Smooth muscle cell of the pulmonary artery (primary cell): ENCODE measurements around the gene SMIM1. TPM values are rescaled to one million over a fixed set of nuclear protein-coding genes. Genes with fewer than 3 reads are reported as not detected.

Experiments used
- total RNA-seq: library from RNA; depleted of rRNA; stranded (reverse); fragments of >200 nt; gene quantifications from 2 replicates; pipeline ENCODE4 v1.2.3, GENCODE V29; 2014

Gene SMIM1, protein sequence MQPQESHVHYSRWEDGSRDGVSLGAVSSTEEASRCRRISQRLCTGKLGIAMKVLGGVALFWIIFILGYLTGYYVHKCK
- total RNA-seq, result 0.78 and 1.3 TPM in 2 replicates

DNA sequence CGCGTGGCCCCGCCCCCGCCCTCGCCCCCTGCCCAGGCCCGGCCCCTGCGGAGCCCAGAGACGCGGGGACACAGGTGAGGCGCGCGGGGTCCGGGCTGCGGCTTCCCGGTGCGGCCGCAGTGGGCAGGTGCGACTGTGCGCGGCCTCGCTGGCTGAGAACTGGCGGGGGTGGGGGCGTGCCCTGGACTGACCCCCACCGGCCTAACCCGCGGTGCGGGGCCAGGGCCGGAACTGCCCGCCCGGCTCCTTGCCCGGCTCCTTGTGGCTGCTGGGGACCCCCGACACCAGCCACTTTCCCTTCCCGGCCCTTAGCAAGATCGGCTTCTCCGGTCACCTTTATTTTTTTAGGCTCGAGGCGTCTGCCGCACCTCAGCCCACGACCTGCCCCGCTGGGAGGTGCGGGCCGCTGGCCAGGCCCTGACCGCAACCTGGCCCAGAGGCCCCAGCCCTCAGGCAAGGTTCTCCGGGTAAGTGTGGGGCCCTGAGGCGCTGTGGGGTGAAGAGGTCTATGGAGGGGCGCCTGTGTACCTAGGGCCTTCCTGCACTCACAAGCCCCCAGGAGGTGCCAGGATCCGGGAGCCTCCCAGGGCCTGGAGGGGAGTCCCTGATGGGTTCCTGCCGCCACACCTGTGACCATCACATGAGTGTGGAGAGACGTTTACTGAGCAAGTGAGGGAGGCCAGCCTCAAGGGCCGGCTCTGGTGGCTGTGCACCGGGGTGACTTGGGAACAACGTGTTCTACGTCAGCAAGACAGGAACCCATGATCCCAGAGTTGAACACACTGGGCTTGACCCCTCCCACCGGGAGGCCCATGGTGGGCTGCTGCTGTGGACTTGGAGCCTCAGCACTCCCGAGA is at the start of gene SMIM1:
SMIM1 (plus strand) TSS at position 35 of the 857 bp plus-strand sequence. CDS start 2,625 bp downstream, outside the sequence.

DNA sequence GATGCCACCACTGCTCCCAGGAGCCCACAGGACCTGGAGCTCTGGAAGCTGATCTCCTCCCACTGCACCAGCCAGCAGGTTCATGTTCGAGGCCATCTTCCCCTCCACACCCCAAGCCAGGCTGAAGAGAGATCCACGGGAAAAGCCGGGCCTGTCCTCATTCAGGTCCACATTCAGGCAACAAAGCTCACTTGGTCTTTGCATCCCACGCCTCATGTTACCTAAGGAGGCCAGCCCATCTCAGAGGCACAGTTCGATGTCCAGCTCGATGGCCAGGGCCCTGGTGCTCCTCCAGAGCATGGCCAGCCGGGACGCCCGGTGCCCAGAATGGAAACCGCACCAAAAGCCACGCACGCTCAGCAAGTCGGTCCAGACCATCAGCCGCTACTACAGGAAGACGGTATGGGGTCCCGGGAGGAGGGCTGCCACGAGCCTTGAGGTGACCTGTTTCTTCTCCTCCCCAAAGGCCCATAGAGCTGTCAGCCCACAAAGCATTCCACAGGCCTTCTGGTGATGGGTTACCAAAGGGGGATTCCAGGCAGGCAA is 20.1 kb upstream of the SMIM1 start, which contains the start of gene CCDC27:
CCDC27 (plus strand) TSS at position 51 of the 546 bp plus-strand sequence; CDS start at position 83, 32 bp downstream.

DNA sequence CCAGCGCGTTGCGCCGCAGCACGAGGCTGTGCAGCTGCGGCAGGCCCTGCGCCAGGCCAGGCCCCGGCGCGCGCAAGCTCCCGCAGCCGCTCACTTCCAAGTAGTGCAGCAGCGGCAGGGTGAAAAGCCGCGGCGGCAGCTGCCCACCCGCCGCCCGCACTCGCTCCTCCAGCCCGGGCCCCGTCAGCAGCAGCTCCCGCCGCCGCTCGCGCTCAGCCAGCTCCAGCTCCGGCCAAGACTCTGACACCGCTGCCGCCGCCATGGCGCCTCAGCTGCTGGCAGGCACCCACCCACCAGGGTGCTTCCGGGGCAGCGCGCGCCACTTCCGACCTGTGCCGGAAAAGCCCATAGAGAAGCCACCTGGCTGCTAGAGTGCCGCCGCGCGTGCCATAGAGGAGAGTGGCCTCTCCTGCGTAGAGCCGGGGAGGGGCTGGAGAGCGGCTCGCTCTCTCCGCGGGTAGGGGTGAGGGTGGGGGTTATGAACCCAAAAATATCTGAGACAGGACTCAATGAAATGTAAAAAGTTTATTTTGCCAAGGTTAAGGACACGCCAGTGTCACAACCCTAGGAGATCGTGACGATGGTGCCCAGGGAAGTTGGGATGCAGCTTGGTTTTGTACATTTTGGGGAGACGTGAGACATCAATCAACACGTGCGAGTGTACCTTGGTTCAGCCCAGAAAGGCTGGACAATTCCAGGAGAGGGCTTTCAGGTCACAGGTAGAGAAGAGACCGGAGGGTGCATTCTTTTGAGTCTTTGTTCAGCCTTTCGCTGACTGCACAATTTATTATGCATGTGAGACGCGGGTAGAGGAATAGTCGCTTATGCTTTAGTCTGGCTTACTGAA is 23.9 kb downstream of the SMIM1 start, which contains the start of gene LRRC47:
LRRC47 (minus strand) TSS at position 284 of the 847 bp plus-strand sequence; CDS start at position 262, 22 bp downstream.

Other genes with a start within 250 kb of the SMIM1 start
- gene MEGF6, start 161.2 kb upstream of the SMIM1 start, total RNA-seq, result 87.9 and 91.8 TPM in 2 replicates
- 34.6 and 36.2 TPM in 2 replicates for gene TPRG1L, start 147.7 kb upstream of the SMIM1 start, total RNA-seq
- 14.1 and 21.5 TPM in 2 replicates for gene WRAP73, start 122.6 kb upstream of the SMIM1 start, total RNA-seq
- gene TP73, start 120.2 kb upstream of the SMIM1 start, total RNA-seq, result 0.07 TPM in 1 of 2 replicates, not detected in the other
- not detected in 2 replicates for gene CCDC27, start 20.3 kb upstream of the SMIM1 start, total RNA-seq
- gene LRRC47, start 23.7 kb downstream of the SMIM1 start, total RNA-seq, result 26.8 and 33.9 TPM in 2 replicates
- gene CEP104, start 84.5 kb downstream of the SMIM1 start, total RNA-seq, result 42.4 and 44.6 TPM in 2 replicates
- gene DFFB, start 84.7 kb downstream of the SMIM1 start, total RNA-seq, result 6.3 and 7.5 TPM in 2 replicates
- gene C1orf174, start 127.5 kb downstream of the SMIM1 start, total RNA-seq, result 23.9 and 25.4 TPM in 2 replicates